ENCODE results near the gene MAPK8IP3.
"Not testable (repeated sequence)": the region's sequence is repeated elsewhere in the genome, so short reads cannot be mapped to it uniquely, and the experiment has no call there.

The MAPK8IP3 gene

DNA sequence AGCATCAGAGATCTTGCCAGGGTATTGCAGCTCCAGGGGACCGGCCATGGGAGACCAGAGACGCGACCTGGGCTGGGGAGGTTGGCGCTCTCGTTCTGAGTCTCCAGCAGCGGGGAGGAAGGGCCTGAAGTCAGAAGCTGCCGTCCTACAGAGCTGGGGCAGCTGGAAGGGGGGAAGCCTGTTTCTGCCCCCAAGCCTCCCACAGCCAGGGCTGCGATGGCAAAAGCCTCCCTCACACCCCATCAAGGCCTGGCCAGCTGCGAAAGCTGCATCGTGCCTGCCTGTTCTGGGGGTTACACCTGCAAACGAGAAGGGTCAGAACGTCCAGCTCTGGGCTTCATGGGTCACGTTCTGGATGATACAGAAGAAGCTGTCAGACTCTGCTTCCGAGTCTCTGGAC, 26.1 kb downstream of the MAPK8IP3 start:
- Histone ChIP-seq H3K4me3 (ENCODE audit: low read length) (no peak overlapping the region), H3K4me1 (ENCODE audit: control insufficient read depth, insufficient read depth, low read length) (no peaks in the 10 kb centered on the region), H3K9me3 (replicated peaks; ENCODE audit: low read length) (peaks cover 2% of the 10 kb centered on the region), H3K4me2 (ENCODE audit: low read length) (no peak overlapping the region), H3K27me3 (ENCODE audit: control insufficient read depth, insufficient read depth, low read length) (no peaks in the 10 kb centered on the region), H3K36me3 (ENCODE audit: insufficient read depth, low read length) (peaks cover 61% of the 10 kb centered on the region), H3K9ac (ENCODE audit: low read depth, low read length) (no peak overlapping the region)

DNA sequence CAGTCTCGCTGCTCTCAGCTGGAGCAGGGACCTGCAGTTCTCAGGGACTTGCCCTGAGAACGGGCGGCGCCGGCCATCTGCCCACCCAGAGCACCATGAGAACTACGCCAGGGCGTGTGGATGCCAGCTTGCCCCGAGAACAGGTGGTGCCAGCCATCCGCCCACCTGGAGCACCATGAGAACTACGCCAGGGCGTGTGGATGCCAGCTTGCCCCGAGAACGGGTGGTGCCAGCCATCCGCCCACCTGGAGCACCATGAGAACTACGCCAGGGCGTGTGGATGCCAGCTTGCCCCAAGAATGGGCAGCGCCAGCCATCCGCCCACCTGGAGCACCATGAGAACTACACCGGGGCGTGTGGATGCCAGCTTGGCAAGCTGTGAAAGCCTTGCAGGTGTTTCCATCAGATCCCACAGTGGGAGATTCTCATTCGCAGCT, 26.6 kb downstream of the MAPK8IP3 start:
- H3K4me2 ChIP-seq (ENCODE audit: low read length); H3K9ac ChIP-seq (ENCODE audit: low read depth, low read length); H3K4me1 ChIP-seq (ENCODE audit: control insufficient read depth, insufficient read depth, low read length); H3K9me3 ChIP-seq (replicated peaks; ENCODE audit: low read length); H3K4me3 ChIP-seq (ENCODE audit: low read length); H3K27me3 ChIP-seq (ENCODE audit: control insufficient read depth, insufficient read depth, low read length): not testable (repeated sequence)
- peaks cover 56% of the 10 kb centered on the region for H3K36me3 ChIP-seq (ENCODE audit: insufficient read depth, low read length)

DNA sequence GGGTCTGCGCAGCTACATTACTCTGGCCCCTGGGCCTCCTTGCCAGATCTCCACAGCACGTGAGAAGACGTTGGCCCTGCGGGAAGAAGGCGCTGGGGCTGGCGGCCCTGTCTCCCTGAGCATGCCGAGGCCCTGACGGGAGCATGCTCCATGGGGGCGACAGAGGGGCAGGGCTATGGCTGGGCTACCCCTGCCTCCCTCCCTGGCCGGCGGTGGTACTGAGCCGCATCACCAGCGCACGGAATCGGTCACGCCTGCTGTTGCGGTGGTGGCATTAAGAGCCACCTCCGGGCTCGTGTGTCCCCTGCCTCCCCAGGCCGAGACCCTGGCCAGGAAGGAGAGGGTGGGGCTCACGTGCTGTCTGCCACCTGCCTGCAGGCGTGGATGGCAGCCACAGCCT, 28.1 kb downstream of the MAPK8IP3 start:
- Histone ChIP-seq H3K4me2 (ENCODE audit: low read length) (no peak overlapping the region), H3K4me1 (ENCODE audit: control insufficient read depth, insufficient read depth, low read length) (no peaks in the 10 kb centered on the region), H3K9me3 (replicated peaks; ENCODE audit: low read length) (peaks cover 2% of the 10 kb centered on the region), H3K36me3 (ENCODE audit: insufficient read depth, low read length) (peaks cover 46% of the 10 kb centered on the region), H3K9ac (ENCODE audit: low read depth, low read length) (no peak overlapping the region), H3K4me3 (ENCODE audit: low read length) (no peak overlapping the region), H3K27me3 (ENCODE audit: control insufficient read depth, insufficient read depth, low read length) (no peaks in the 10 kb centered on the region)

DNA sequence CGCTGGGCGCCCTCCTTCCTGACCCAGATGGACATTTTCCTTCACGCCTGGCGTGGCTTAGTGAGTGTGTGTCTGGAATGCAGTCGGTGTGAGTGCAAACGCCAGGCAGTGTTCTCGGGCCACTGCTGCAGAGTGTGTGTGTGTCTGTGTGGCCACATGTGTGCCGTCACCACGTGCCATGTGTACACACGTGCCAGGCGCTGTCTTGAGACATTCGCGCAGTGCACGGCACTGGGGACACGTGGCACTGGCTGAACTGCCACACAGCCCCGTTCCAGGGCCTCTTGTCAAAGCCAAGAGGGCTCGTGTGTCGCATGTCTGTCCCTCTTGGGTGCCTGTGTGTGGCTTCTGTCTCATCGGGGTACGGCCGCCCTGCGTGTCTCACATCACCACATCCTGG, 28.8 kb downstream of the MAPK8IP3 start:
- H3K9me3 ChIP-seq (replicated peaks; ENCODE audit: low read length) = peaks cover 2% of the 10 kb centered on the region

DNA sequence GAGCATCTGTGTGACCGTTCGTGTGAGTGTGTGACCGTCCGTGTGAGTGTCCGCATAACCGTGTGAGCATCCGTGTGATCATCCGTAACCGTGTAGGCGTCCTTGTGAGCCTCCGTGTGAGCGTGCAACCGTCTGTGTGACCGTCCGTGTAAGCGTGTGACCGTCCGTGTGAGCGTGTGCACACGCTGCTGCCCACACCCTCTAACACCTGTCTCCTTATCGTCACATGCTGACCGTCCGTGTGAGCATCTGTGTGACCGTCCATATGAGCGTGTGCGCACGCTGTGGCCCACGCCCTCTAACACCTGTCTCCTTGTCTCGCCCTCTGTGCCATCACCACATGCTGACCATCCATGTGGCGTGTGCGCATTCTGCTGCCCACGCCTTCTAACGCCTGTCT, 34.2 kb downstream of the MAPK8IP3 start:
- Histone ChIP-seq H3K27me3 (ENCODE audit: control insufficient read depth, insufficient read depth, low read length) (no peaks in the 10 kb centered on the region), H3K9ac (ENCODE audit: low read depth, low read length) (no peak overlapping the region), H3K4me2 (ENCODE audit: low read length) (no peak overlapping the region), H3K36me3 (ENCODE audit: insufficient read depth, low read length) (peaks cover 41% of the 10 kb centered on the region), H3K4me1 (ENCODE audit: control insufficient read depth, insufficient read depth, low read length) (peaks cover 9% of the 10 kb centered on the region), H3K9me3 (replicated peaks; ENCODE audit: low read length) (peaks cover 2% of the 10 kb centered on the region), H3K4me3 (ENCODE audit: low read length) (no peak overlapping the region)

More for the DNA sequence above, 28.8 kb downstream of the MAPK8IP3 start:
- Histone ChIP-seq H3K36me3 (ENCODE audit: insufficient read depth, low read length) (peaks cover 43% of the 10 kb centered on the region), H3K9ac (ENCODE audit: low read depth, low read length) (no peak overlapping the region), H3K4me3 (ENCODE audit: low read length) (no peak overlapping the region), H3K4me1 (ENCODE audit: control insufficient read depth, insufficient read depth, low read length) (no peaks in the 10 kb centered on the region), H3K4me2 (ENCODE audit: low read length) (no peak overlapping the region), H3K27me3 (ENCODE audit: control insufficient read depth, insufficient read depth, low read length) (no peaks in the 10 kb centered on the region)

DNA sequence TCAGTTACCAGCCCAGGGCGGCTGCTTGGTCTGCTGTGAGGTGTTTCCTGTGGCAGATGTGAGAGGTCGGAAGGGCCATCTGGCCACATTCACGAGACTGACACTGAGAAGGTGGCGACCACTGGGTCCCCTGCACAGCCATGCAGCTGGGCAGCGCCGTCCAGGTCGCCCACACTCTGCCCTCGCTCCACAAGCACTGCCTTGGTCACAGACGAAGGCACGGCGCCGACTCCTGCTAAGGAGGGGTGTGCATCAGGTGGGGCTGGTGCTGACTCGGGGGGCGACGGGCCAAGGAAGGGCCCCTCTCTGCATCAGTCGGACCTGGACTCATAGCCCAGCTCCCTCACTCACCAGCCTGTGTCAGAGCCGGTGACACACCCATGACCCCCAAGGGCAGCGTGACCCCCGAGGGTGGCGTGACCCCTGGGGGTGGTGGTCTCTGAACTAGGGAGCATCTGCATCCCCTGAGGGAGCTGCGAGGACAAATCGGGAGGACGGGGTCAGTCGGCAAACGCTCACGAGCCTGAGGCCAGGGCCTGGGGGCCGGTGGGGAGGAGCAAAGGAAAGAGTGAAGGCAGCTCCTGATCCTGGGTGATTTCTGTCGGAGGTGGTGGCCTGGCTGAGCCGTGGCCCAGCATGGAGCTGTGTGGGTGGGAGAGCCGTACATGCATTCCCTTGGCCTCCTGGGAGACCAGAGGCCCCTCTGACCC, 34.9 kb downstream of the MAPK8IP3 start:
- Histone ChIP-seq H3K9me3 (replicated peaks; ENCODE audit: low read length) (no peaks in the 10 kb centered on the region), H3K9ac (ENCODE audit: low read depth, low read length) (no peak overlapping the region), H3K4me2 (ENCODE audit: low read length) (no peak overlapping the region), H3K4me1 (ENCODE audit: control insufficient read depth, insufficient read depth, low read length) (peaks cover 16% of the 10 kb centered on the region), H3K36me3 (ENCODE audit: insufficient read depth, low read length) (peaks cover 38% of the 10 kb centered on the region), H3K4me3 (ENCODE audit: low read length) (no peak overlapping the region), H3K27me3 (ENCODE audit: control insufficient read depth, insufficient read depth, low read length) (no peaks in the 10 kb centered on the region)

DNA sequence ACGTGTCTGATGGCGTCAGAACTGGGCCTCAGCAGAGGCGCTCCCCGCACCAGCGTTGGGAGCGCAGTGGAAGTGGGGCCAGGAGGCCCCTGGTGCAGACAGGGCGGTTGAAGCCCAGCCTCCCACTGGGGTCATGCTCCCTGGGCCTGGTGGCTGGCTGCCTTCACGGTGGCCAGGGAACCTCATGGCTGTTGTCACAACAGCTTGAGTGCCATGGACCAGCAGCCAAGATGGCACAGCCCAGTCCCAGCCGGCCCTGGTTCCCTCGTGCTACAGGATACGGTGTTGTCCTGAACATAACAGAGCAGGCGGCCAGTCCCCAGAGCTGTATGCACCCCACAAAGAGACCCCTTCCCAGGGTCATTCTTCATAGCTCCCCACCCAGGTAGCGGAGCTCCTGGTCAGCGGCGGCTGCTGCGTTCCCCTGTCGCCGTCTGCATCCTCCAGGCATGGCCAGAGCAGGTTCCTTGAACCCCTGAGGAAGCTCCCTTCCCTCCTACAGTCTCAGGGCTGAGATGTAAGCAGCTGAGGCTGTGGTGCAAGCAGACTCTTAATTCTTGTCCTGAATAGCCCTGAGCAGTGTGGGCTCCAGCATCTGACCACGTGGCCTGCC, 35.7 kb downstream of the MAPK8IP3 start:
- H3K36me3 ChIP-seq (ENCODE audit: insufficient read depth, low read length) = peaks cover 38% of the 10 kb centered on the region
- H3K9me3 ChIP-seq (replicated peaks; ENCODE audit: low read length) = no peaks in the 10 kb centered on the region
- no peak overlapping the region for H3K9ac ChIP-seq (ENCODE audit: low read depth, low read length)
- no peak overlapping the region for H3K4me3 ChIP-seq (ENCODE audit: low read length)
- no peaks in the 10 kb centered on the region for H3K27me3 ChIP-seq (ENCODE audit: control insufficient read depth, insufficient read depth, low read length)
- peaks cover 22% of the 10 kb centered on the region for H3K4me1 ChIP-seq (ENCODE audit: control insufficient read depth, insufficient read depth, low read length)
- H3K4me2 ChIP-seq (ENCODE audit: low read length) = no peak overlapping the region

DNA sequence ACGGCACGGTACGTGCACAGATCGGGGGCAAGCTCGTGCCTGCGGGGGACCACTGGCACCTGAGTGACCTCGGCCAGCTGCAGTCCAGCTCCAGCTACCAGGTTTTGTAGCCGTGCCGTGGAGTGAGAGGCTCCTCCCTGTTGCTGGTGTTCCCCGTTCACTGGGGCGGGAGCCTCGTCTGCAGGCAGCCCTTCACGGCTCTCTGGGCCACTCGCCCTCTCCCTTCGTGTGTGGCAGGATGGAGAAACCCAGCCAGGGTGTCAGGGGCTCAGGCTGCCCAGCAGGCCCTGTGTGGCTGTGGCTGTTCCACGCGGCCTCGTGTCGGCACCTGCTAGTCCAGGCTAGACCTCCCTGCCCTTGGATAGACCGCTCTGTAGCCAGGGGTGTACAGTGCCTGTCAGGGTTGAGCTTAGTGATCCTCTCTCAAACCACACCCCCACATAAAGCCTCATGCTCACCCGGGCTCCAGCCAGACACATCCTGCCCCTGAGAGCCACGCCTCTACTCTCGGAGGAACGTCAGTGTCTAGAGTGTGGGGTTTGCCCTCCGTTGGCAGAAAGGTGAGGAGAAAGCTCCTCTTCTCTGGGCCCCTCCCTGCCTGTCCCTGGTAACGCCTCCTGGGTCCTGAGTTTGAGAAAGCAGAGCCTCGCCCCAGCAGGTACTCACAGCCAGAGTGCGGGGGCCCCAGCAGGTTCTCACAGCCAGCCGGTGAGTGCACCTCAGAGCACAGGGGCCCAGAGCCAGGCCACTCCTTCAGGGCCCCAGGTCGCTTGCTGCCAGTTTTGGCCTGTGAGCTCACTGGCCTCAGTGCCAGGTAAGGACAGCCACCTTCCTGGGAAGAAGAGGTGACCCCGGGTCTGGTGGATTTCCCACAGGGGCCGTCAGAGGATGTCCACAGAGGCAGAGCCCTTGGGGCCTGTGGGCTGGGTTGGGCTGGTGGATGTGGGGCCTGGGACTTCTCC, 37.7 kb downstream of the MAPK8IP3 start:
- H3K4me1 ChIP-seq (ENCODE audit: control insufficient read depth, insufficient read depth, low read length) = peaks cover 29% of the 10 kb centered on the region
- H3K27me3 ChIP-seq (ENCODE audit: control insufficient read depth, insufficient read depth, low read length) = no peaks in the 10 kb centered on the region
- H3K36me3 ChIP-seq (ENCODE audit: insufficient read depth, low read length) = peaks cover 58% of the 10 kb centered on the region
- no peak overlapping the region for H3K4me2 ChIP-seq (ENCODE audit: low read length)
- H3K4me3 ChIP-seq (ENCODE audit: low read length) = no peak overlapping the region
- H3K9me3 ChIP-seq (replicated peaks; ENCODE audit: low read length) = no peaks in the 10 kb centered on the region
- H3K9ac ChIP-seq (ENCODE audit: low read depth, low read length) = no peak overlapping the region

DNA sequence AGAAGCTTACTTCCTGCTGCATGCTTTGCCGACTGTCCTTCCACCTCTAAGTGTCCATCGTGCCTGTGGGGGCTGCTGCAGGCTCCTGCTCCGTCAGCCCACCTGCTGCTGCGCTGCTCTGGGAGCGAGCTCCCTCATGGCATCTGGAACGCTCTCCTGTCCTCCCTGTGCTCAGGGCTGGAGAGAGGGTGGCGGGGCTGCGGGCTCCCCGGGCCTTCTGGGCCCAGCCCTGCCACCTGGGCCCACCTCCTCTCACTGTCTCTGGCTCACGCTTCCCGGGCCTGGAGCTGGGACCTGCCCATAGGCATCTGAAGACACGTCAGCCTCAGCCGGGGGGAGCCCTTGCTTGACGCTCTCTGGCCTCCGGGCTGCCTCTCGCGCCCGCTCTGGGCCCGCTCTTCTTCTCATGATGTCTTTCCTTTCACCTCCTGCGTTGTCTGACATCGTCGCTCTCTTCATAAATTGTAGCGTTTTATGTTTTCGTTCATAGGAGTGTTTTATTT, 38.4 kb downstream of the MAPK8IP3 start:
- Histone ChIP-seq H3K4me3 (ENCODE audit: low read length) (no peak overlapping the region), H3K4me1 (ENCODE audit: control insufficient read depth, insufficient read depth, low read length) (peaks cover 31% of the 10 kb centered on the region), H3K9me3 (replicated peaks; ENCODE audit: low read length) (no peaks in the 10 kb centered on the region), H3K4me2 (ENCODE audit: low read length) (no peak overlapping the region), H3K9ac (ENCODE audit: low read depth, low read length) (no peak overlapping the region), H3K27me3 (ENCODE audit: control insufficient read depth, insufficient read depth, low read length) (no peaks in the 10 kb centered on the region), H3K36me3 (ENCODE audit: insufficient read depth, low read length) (peaks cover 65% of the 10 kb centered on the region)

DNA sequence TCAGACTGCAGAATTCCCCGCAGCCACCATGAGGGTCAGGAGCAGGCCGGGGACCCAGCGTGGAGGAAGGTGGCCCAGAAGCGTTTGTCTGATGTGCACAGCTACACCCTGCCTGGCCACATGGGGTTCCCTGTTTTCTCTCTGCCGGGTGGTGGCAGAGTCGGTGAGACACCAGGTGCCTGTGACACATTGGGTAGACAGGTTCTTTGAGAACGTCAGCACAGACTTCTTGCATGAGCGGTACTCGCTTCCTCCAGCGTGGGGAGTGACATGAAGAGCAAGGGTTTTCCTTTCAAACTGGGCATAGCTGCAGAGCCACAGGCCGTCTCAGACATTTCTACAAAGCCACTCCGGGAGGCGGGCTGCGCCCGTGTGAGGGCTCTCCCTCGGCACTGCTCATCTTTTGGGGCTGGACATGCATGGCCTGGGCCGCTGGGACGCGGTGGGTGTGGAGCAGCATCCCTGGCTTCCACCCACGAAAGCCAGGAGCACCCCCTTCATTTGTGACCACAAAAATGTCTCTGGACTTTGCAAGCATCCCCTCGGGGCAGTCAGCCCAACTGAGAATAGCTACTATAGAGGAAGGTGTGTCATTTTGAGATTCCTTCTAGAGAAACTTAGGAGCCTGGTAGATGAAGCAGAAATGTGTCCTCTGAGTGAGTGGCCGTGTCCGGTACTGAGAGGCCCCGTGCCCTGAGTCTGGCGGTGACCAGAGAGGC, 39.3 kb downstream of the MAPK8IP3 start:
- peak overlapping the region; percentile 86 for H3K9ac ChIP-seq (ENCODE audit: low read depth, low read length)

More for the DNA sequence above, 39.3 kb downstream of the MAPK8IP3 start:
- Histone ChIP-seq H3K9me3 (replicated peaks; ENCODE audit: low read length) (no peaks in the 10 kb centered on the region), H3K4me2 (ENCODE audit: low read length) (peak overlapping the region; percentile 89), H3K4me3 (ENCODE audit: low read length) (peak overlapping the region; percentile 57), H3K27me3 (ENCODE audit: control insufficient read depth, insufficient read depth, low read length) (no peaks in the 10 kb centered on the region), H3K36me3 (ENCODE audit: insufficient read depth, low read length) (peaks cover 62% of the 10 kb centered on the region), H3K4me1 (ENCODE audit: control insufficient read depth, insufficient read depth, low read length) (peaks cover 38% of the 10 kb centered on the region)

All from skeletal muscle satellite cell (primary cell).